Measurements from ENCODE around the gene USB1.

The USB1 gene

DNA sequence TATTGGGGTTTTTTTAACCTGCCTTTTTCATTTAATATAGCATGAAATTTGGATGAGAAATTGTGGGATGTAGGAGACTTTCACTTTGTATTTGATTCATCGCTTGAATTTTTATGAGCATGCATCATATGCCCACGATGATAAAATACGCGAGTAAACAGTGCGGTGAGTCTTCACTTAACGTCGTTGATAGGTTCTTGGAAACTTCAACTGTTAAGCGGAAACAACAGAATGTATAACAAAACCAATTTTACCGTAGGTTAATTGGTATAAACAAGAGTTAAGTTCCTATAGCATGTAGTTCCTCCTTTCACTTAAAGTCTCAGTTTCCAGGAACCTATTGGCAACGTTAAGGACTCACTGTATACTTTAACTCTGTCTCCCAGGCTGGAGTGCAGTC lies 53.1 kb downstream of the USB1 start:
- peaks cover 4% of the 10 kb centered on the region for H3K27me3 ChIP-seq (ENCODE audit: control insufficient read depth, insufficient read depth, low read length)
- no peaks in the 10 kb centered on the region for H3K9me3 ChIP-seq (ENCODE audit: control insufficient read depth, low read length)
- H3K4me1 ChIP-seq (ENCODE audit: control insufficient read depth, insufficient read depth, low read length) = no peaks in the 10 kb centered on the region
- H3K9ac ChIP-seq (ENCODE audit: low read length) = no peak overlapping the region
- H3K36me3 ChIP-seq (ENCODE audit: control insufficient read depth, insufficient read depth, low read length) = no peaks in the 10 kb centered on the region
- no peak overlapping the region for H3K4me3 ChIP-seq (ENCODE audit: low read length)

DNA sequence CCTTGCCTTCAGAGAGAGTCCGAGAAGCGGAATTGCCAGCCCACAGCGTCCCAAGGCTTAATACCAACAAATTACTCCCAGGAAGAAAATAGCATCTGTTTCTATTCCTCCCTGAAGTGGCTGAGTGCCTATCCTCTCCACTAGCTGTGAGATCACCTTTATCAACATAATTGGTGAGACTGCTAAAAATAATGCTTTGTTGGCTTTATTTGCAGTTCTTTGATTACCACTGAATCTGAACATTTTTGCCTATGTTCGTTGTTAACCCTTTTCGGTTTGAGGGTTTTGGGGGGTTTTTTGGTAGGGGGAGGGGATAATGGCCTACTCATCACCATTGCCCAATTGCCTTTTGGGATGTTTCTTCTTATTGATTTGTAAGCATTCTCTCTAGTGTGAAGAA lies 55.4 kb downstream of the USB1 start:
- Histone ChIP-seq H3K36me3 (ENCODE audit: control insufficient read depth, insufficient read depth, low read length) (no peaks in the 10 kb centered on the region), H3K9ac (ENCODE audit: low read length) (no peak overlapping the region), H3K9me3 (ENCODE audit: control insufficient read depth, low read length) (no peaks in the 10 kb centered on the region), H3K4me3 (ENCODE audit: low read length) (no peak overlapping the region), H3K27me3 (ENCODE audit: control insufficient read depth, insufficient read depth, low read length) (peaks cover 4% of the 10 kb centered on the region), H3K4me1 (ENCODE audit: control insufficient read depth, insufficient read depth, low read length) (no peaks in the 10 kb centered on the region)

DNA sequence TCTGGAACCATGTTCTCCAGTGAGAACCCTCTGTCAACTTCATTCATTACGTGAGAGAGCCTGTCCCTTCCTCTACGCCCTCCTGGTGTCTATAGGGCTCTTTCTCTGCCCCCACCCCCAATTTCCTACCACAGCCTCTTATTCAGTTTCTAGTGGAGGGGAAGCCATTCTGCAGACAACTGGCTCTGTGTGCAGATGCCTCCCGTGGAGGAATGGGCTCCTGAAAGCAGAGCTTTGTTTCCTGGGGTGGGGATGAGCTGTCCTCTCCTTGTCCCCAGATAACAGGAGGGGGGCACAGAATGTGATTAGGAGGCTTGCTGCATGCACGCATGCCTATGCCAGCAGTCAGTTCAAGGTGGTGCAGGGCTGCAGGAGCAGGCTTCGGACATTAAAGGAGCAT lies 55.9 kb downstream of the USB1 start:
- Histone ChIP-seq H3K4me1 (ENCODE audit: control insufficient read depth, insufficient read depth, low read length) (no peaks in the 10 kb centered on the region), H3K4me3 (ENCODE audit: low read length) (no peak overlapping the region), H3K27me3 (ENCODE audit: control insufficient read depth, insufficient read depth, low read length) (peaks cover 4% of the 10 kb centered on the region), H3K36me3 (ENCODE audit: control insufficient read depth, insufficient read depth, low read length) (no peaks in the 10 kb centered on the region), H3K9ac (ENCODE audit: low read length) (no peak overlapping the region), H3K9me3 (ENCODE audit: control insufficient read depth, low read length) (no peaks in the 10 kb centered on the region)

DNA sequence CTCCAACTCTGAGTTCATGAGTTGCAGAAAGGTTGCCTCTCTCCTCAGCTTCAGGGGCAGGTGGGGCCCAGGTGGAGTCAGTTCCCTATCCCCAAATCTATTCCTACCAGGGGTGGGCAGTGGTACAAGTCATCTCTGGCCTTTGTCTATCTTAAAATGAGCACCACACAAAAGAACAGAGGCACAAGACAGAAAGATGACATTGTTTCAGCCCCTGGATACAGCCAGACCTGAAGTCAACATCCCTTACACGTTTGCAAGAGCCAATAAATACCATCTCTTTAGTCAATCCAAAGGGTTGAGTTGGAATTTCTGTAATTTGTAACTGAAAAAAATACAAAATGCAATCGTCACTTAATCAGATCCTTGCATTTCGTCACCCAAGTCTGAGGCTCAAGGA lies 56.6 kb downstream of the USB1 start:
- Histone ChIP-seq H3K4me1 (ENCODE audit: control insufficient read depth, insufficient read depth, low read length) (no peaks in the 10 kb centered on the region), H3K36me3 (ENCODE audit: control insufficient read depth, insufficient read depth, low read length) (no peaks in the 10 kb centered on the region), H3K27me3 (ENCODE audit: control insufficient read depth, insufficient read depth, low read length) (peaks cover 4% of the 10 kb centered on the region), H3K9ac (ENCODE audit: low read length) (no peak overlapping the region), H3K4me3 (ENCODE audit: low read length) (no peak overlapping the region), H3K9me3 (ENCODE audit: control insufficient read depth, low read length) (no peaks in the 10 kb centered on the region)

DNA sequence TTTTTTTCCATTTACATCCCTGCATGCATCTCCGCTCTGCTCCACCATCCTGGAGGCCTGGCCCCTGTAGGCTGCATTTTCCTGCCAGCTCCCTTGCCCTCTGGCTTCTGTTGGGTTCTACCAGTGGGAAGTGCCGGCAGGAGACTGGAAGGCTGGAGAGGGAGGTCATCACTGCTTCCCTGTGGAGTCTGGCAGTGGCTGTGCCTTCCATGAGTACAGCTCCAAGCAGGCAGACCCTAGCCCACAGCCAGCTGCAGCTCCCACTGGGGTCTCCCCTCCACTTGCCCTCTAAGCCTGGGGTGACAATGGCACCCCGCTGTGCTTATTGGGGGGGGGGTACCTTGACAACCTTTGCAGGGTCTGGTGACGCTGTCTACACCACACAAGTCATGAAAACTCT lies 61.6 kb downstream of the USB1 start:
- Histone ChIP-seq H3K4me1 (ENCODE audit: control insufficient read depth, insufficient read depth, low read length) (no peaks in the 10 kb centered on the region), H3K27me3 (ENCODE audit: control insufficient read depth, insufficient read depth, low read length) (no peaks in the 10 kb centered on the region), H3K4me3 (ENCODE audit: low read length) (no peak overlapping the region), H3K36me3 (ENCODE audit: control insufficient read depth, insufficient read depth, low read length) (no peaks in the 10 kb centered on the region), H3K9me3 (ENCODE audit: control insufficient read depth, low read length) (no peaks in the 10 kb centered on the region), H3K9ac (ENCODE audit: low read length) (no peak overlapping the region)

DNA sequence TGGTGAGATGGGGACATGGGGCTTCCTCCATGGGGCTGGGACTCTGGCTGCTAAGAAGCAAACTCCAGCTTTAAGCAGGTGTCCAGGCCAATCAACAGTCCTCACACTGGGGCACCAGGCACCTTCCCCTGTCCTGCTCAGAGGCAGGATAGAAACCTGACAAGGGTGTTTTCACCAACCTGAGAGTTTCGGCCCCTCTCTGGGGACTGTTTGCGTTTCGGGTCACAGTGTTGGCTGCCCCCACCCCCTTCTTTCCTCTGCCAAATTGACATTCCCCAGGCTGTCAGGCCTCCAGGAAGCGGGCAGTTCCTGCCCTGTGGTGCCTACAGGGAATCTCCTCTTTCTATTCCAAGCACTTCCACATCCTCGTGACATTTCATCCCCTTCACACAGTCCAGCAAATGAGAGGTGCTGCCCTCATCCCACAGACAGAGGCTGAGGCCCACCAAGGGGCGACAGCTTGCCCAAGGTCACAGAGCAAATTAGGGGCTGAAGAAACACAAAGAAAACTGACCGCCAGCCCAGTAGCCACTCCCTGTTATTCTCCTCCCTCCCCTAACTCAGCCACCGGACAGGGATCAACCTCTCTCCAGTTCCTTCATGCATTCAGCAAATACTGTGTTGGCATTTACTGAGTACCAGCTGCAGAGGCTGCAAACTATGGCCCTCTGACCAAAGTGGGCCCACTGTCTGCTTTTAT lies 62.3 kb downstream of the USB1 start:
- Histone ChIP-seq H3K27me3 (ENCODE audit: control insufficient read depth, insufficient read depth, low read length) (no peaks in the 10 kb centered on the region), H3K36me3 (ENCODE audit: control insufficient read depth, insufficient read depth, low read length) (no peaks in the 10 kb centered on the region), H3K4me1 (ENCODE audit: control insufficient read depth, insufficient read depth, low read length) (no peaks in the 10 kb centered on the region), H3K9ac (ENCODE audit: low read length) (no peak overlapping the region), H3K9me3 (ENCODE audit: control insufficient read depth, low read length) (no peaks in the 10 kb centered on the region), H3K4me3 (ENCODE audit: low read length) (no peak overlapping the region)

DNA sequence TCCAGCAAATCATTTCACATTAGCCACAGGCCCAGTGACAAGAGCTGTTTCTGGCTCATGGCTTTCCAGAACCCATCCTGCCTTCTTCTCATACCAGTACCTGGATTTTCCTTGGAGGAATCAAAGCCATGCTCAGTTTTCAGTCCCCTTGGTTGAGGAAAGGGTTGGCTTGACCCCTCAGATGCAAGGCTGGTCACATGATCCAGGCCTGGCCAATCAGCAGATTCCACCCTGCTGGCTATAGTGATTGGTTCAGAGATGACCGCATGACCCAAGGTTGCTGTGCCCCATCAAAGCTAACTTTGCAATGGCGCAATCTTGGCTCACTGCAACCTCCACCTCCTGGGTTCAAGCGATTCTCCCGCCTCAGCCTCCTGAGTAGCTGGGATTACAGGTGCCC lies 69.4 kb downstream of the USB1 start:
- Histone ChIP-seq H3K9ac (ENCODE audit: low read length) (no peak overlapping the region), H3K4me3 (ENCODE audit: low read length) (no peak overlapping the region), H3K36me3 (ENCODE audit: control insufficient read depth, insufficient read depth, low read length) (no peaks in the 10 kb centered on the region), H3K4me1 (ENCODE audit: control insufficient read depth, insufficient read depth, low read length) (no peaks in the 10 kb centered on the region), H3K9me3 (ENCODE audit: control insufficient read depth, low read length) (no peaks in the 10 kb centered on the region), H3K27me3 (ENCODE audit: control insufficient read depth, insufficient read depth, low read length) (no peaks in the 10 kb centered on the region)

Data from mucosa of stomach (tissue), 1 donor.